Measurements from ENCODE around the gene RSPH9.

RSPH9 gene

GRCh38 chr6:43670623-43670986 lies 25.8 kb downstream of the RSPH9 start:
- TF ChIP-seq CTCF (IDR thresholded peaks at IDR 0.05; ENCODE audit: extremely low read depth, missing control alignments), result no peak
- DNase-seq (ENCODE audit: low spot score), result no peak

GRCh38 chr6:43671011-43671800 lies 26.4 kb downstream of the RSPH9 start:
- no peak for TF ChIP-seq CTCF (IDR thresholded peaks at IDR 0.05; ENCODE audit: extremely low read depth, missing control alignments)
- no peak for DNase-seq (ENCODE audit: low spot score)

- no peak for TF ChIP-seq CTCF (IDR thresholded peaks at IDR 0.05; ENCODE audit: extremely low read depth, missing control alignments)
Measured at GRCh38 chr6:43671801-43672690, 27.2 kb downstream of the RSPH9 start.

GRCh38 chr6:43673444-43674084 lies 28.7 kb downstream of the RSPH9 start:
- TF ChIP-seq CTCF (IDR thresholded peaks at IDR 0.05; ENCODE audit: extremely low read depth, missing control alignments), result no peak
- DNase-seq (ENCODE audit: low spot score), result no peak

More at GRCh38 chr6:43671801-43672690, 27.2 kb downstream of the RSPH9 start:
- no peak for DNase-seq (ENCODE audit: low spot score)

GRCh38 chr6:43674291-43674690 lies 29.5 kb downstream of the RSPH9 start:
- no peak for TF ChIP-seq CTCF (IDR thresholded peaks at IDR 0.05; ENCODE audit: extremely low read depth, missing control alignments)
- DNase-seq (ENCODE audit: low spot score), result no peak

- no peak for DNase-seq (ENCODE audit: low spot score)
- no peak for TF ChIP-seq CTCF (IDR thresholded peaks at IDR 0.05; ENCODE audit: extremely low read depth, missing control alignments)
Measured at GRCh38 chr6:43674921-43675320, 30.1 kb downstream of the RSPH9 start.

All from GM20000 (cell line).